HCT116 (cell line): ENCODE results near the gene GIT2. TPM values are rescaled to one million over a fixed set of nuclear protein-coding genes. Genes with fewer than 3 reads are reported as not detected.

Source experiments
- ATAC-seq: fragments of 200-7000 bp; cut with Tn5 transposase; 2 replicates; pipeline ENCODE4 v1.9.1; 2020; ENCODE audit warnings: mild to moderate bottlenecking, moderate library complexity
- BruUV-seq: library from RNA; stranded (reverse); fragments of 400-500 nt; replicated peaks from 2 replicates; lab custom pipeline; 2021; lab: Mats Ljungman, UMichigan
- CTCF ChIA-PET: fragments of 300-600 bp; sonication (Branson Sonifier 250); formaldehyde crosslinking; loops from one replicate; lab custom pipeline; 2021; ENCODE audit warnings: antibody characterized with exemption; lab: Charles Lee
- POLR2A ChIA-PET: fragments of 300-600, 350-600 bp; sonication (Branson Sonifier 250); formaldehyde crosslinking; loops from one replicate; lab custom pipeline; 2021; ENCODE audit warnings: antibody characterized with exemption; lab: Charles Lee
- RAD21 ChIA-PET, 2 experiments: fragments of 300-600 bp; sonication (Branson Sonifier 250); formaldehyde crosslinking; loops; one replicate each; lab custom pipeline; 2023; ENCODE audit warnings: low total read pairs in 2 of 2; ENCODE audit not compliant: uncharacterized antibody in 2 of 2, unreplicated experiment in 2 of 2, low non-redundant PET in 1 of 2; lab: Charles Lee
- DNase-seq: peaks from one replicate; pipeline ENCODE4 v3.0.0-alpha.2; 2010; ENCODE audit warnings: low read depth, low spot score
- H2AFZ ChIP-seq: fragments of 200-600 bp; shearing (Covaris generic), sonication (generic); 2 replicates; pipeline ENCODE4 v1.6.1; 2017; ENCODE audit warnings: low read depth, mixed run types, mixed read lengths, antibody characterized with exemption, low read length; ENCODE audit not compliant: poor library complexity, severe bottlenecking
- H3K27ac ChIP-seq: 2 replicates; pipeline ENCODE4 v1.5.1; 2012; ENCODE audit warnings: low read depth, low read length
- H3K27me3 ChIP-seq: fragments of 200-600 bp; sonication (generic); 2 replicates; pipeline ENCODE4 v1.6.1; 2016; ENCODE audit warnings: mixed run types, low read length, mixed read lengths; ENCODE audit not compliant: insufficient read depth
- H3K36me3 ChIP-seq, 2 experiments: fragments of 200-500 bp in 1 of 2; fragments of 200-600 bp in 1 of 2; sonication (Bioruptor generic) in 1 of 2; sonication (generic) in 1 of 2; 2 replicates each; pipeline versions ENCODE4 v1.5.1 to v1.6.1; 2014 to 2016; ENCODE audit warnings: low read length in 2 of 2, inconsistent platforms in 1 of 2, mixed read lengths in 1 of 2, mixed run types in 1 of 2; ENCODE audit not compliant: insufficient read depth in 2 of 2, control insufficient read depth in 1 of 2
- H3K4me1 ChIP-seq, 2 experiments: fragments of 200-600 bp in 1 of 2; sonication (generic) in 1 of 2; 2 replicates each; pipeline versions ENCODE4 v1.5.1 to v1.6.1; 2012 to 2017; ENCODE audit warnings: low read length in 2 of 2, inconsistent platforms in 1 of 2, mild to moderate bottlenecking in 1 of 2, mixed read lengths in 1 of 2, mixed run types in 1 of 2, moderate library complexity in 1 of 2; ENCODE audit not compliant: insufficient read depth in 2 of 2, control insufficient read depth in 1 of 2
- H3K4me2 ChIP-seq: fragments of 200-600 bp; sonication (generic); 2 replicates; pipeline ENCODE4 v1.6.1; 2017; ENCODE audit warnings: mixed run types, low read length, mixed read lengths
- H3K4me3 ChIP-seq, 2 experiments: fragments of 200-600 bp in 1 of 2; sonication (generic) in 1 of 2; replicated peaks in 1 of 2; 2 replicates each; pipeline ENCODE4 v1.5.1; 2011 to 2016; ENCODE audit warnings: low read length in 2 of 2, control low read depth in 1 of 2, low read depth in 1 of 2, mild to moderate bottlenecking in 1 of 2, mixed read lengths in 1 of 2, mixed run types in 1 of 2
- H3K79me2 ChIP-seq: fragments of 200-600 bp; sonication (generic); 2 replicates; pipeline ENCODE4 v1.6.1; 2017; ENCODE audit warnings: mild to moderate bottlenecking, mixed run types, low read length, moderate library complexity, mixed read lengths; ENCODE audit not compliant: insufficient read depth
- H3K9ac ChIP-seq: fragments of 200-600 bp; sonication (generic); 2 replicates; pipeline ENCODE4 v1.6.1; 2016; ENCODE audit warnings: low read length, mixed read lengths
- H3K9me2 ChIP-seq: fragments of 200-600 bp; sonication (generic), shearing (Covaris generic); 2 replicates; pipeline ENCODE4 v1.6.1; 2017; ENCODE audit warnings: mixed run types, mild to moderate bottlenecking, moderate library complexity; ENCODE audit not compliant: insufficient read depth
- H3K9me3 ChIP-seq, 2 experiments: fragments of 200-500 bp in 1 of 2; fragments of 200-600 bp in 1 of 2; sonication (Bioruptor generic) in 1 of 2; sonication (generic) in 1 of 2; 2 replicates each; pipeline ENCODE4 v1.6.1; 2014 to 2017; ENCODE audit warnings: low read length in 2 of 2, mixed read lengths in 2 of 2, inconsistent platforms in 1 of 2, low read depth in 1 of 2, mild to moderate bottlenecking in 1 of 2, mixed run types in 1 of 2, moderate library complexity in 1 of 2; ENCODE audit not compliant: control insufficient read depth in 1 of 2, insufficient read depth in 1 of 2
- H4K20me1 ChIP-seq: fragments of 200-600 bp; sonication (generic), shearing (Covaris generic); 2 replicates; pipeline ENCODE4 v1.6.1; 2017; ENCODE audit warnings: mixed run types, mild to moderate bottlenecking, moderate library complexity; ENCODE audit not compliant: insufficient read depth
- CBX3 ChIP-seq: IDR thresholded peaks from 2 replicates; pipeline ENCODE4 v1.6.1; 2012; ENCODE audit warnings: low read depth
- CTCF ChIP-seq, 3 experiments: fragments of 200-600 bp in 1 of 3; sonication (generic) in 1 of 3; IDR thresholded peaks in 2 of 3; conservative IDR thresholded peaks in 1 of 3; 2 replicates each; pipeline ENCODE4 v1.5.1; 2012 to 2017; ENCODE audit warnings: low read depth in 2 of 3, low read length in 2 of 3, antibody characterized with exemption in 1 of 3, borderline replicate concordance in 1 of 3, control low read depth in 1 of 3, mild to moderate bottlenecking in 1 of 3, mixed read lengths in 1 of 3, mixed run types in 1 of 3, moderate library complexity in 1 of 3; ENCODE audit not compliant: insufficient read depth in 1 of 3
- ELF1 ChIP-seq: IDR thresholded peaks from 2 replicates; pipeline ENCODE4 v1.6.1; 2012; ENCODE audit warnings: low read depth, borderline replicate concordance
- EZH2 ChIP-seq: fragments of 200-600 bp; sonication (generic); IDR thresholded peaks from 2 replicates; pipeline ENCODE4 v1.6.1; 2017; ENCODE audit warnings: antibody characterized with exemption, mixed run types
- EZH2phosphoT487 ChIP-seq: fragments of 200-600 bp; IDR thresholded peaks from 2 replicates; pipeline ENCODE4 v1.6.1; 2018; ENCODE audit warnings: antibody characterized with exemption, borderline replicate concordance
- FOSL1 ChIP-seq: IDR thresholded peaks from 2 replicates; pipeline ENCODE4 v1.6.1; 2012; ENCODE audit warnings: low read depth
- MAX ChIP-seq: IDR thresholded peaks from 2 replicates; pipeline ENCODE4 v1.6.1; 2012
- POLR2A ChIP-seq: IDR thresholded peaks from 2 replicates; pipeline ENCODE4 v1.7.0; 2011; ENCODE audit warnings: borderline replicate concordance; ENCODE audit not compliant: insufficient read depth, insufficient read length; ENCODE audit errors: extremely low read depth
- REST ChIP-seq: IDR thresholded peaks from 2 replicates; pipeline ENCODE4 v1.6.1; 2012; ENCODE audit warnings: low read depth
- SIN3A ChIP-seq: IDR thresholded peaks from 2 replicates; pipeline ENCODE4 v1.6.1; 2012; ENCODE audit warnings: low read depth
- SRF ChIP-seq: IDR thresholded peaks from 2 replicates; pipeline ENCODE4 v1.6.1; 2012; ENCODE audit warnings: low read depth
- TCF7L2 ChIP-seq: IDR thresholded peaks from 2 replicates; pipeline ENCODE4 v1.7.0; 2011; ENCODE audit warnings: borderline replicate concordance, inconsistent platforms; ENCODE audit not compliant: insufficient read depth, insufficient read length; ENCODE audit errors: extremely low read depth
- YY1 ChIP-seq: IDR thresholded peaks from 2 replicates; pipeline ENCODE4 v1.6.1; 2011; ENCODE audit warnings: low read length, low read depth, moderate library complexity, mild to moderate bottlenecking; ENCODE audit not compliant: insufficient replicate concordance; ENCODE audit errors: extremely low read depth
- ZNF274 ChIP-seq: fragments of 200-500 bp; sonication (Bioruptor generic); IDR thresholded peaks from 2 replicates; pipeline ENCODE4 v1.6.1; 2014; ENCODE audit warnings: mild to moderate bottlenecking, low read depth, low read length, inconsistent platforms
- intact Hi-C: fragments of 100-400 bp; cut with micrococcal nuclease; formaldehyde crosslinking; loops from 2 replicates; pipeline ENCODE4 v1.10.0; 2022
- total RNA-seq: library from RNA; stranded (reverse); gene quantifications from one replicate; pipeline ENCODE4 v1.2.1, GENCODE V29; 2021; ENCODE audit not compliant: unreplicated experiment

The GIT2 gene
- total RNA-seq, 1 experiment from 2014 or later, result 21.5 TPM

GRCh38 chr12:110006115-110006514, 9.9 kb upstream of the GIT2 start:
- Histone ChIP-seq H2AFZ (no peak overlapping the region), H3K27ac (no peak overlapping the region), H3K27me3 (no peaks in the 10 kb centered on the region), H3K4me1 (peaks cover 14 to 34% of the 10 kb centered on the region in 2 experiments), H3K4me2 (no peak overlapping the region), H3K4me3 (no peak overlapping the region), H4K20me1 (no peaks in the 10 kb centered on the region), H3K79me2 (peaks cover 19% of the 10 kb centered on the region), H3K9ac (no peak overlapping the region), H3K9me3 (no peaks in the 10 kb centered on the region), H3K9me2 (no peaks in the 10 kb centered on the region), H3K36me3 (no peaks in the 10 kb centered on the region)
- POLR2A ChIA-PET, result interaction anchor here (1.1 kb wide), 1 partner anchor 8 kb away, joined by 3 read pairs; no protein-coding TSS in a partner anchor
- intact Hi-C loops, result no loop called here
- BruUV-seq, result no TSS peak
- RAD21 ChIA-PET, result no interaction called here
- TF ChIP-seq MAX (no peak), CBX3 (no peak), TCF7L2 (no peak), CTCF (IDR thresholded peaks at IDR 0.05 in 2 of 3, conservative IDR thresholded peaks at IDR 0.05 in 1 of 3; ENCODE audit: borderline replicate concordance in 1 of 3, insufficient read depth in 1 of 3, low read depth in 2 of 3, low read length in 2 of 3) (no peak)
- ATAC-seq (no peak), DNase-seq (no peak)
- CTCF ChIA-PET, result no interaction called here

GRCh38 chr12:110005319-110005973, 9.3 kb upstream of the GIT2 start:
- Histone ChIP-seq H3K79me2 (peaks cover 18% of the 10 kb centered on the region), H4K20me1 (no peaks in the 10 kb centered on the region), H3K27ac (no peak overlapping the region), H3K4me1 (peaks cover 19 to 39% of the 10 kb centered on the region in 2 experiments), H3K9me3 (no peaks in the 10 kb centered on the region), H3K4me3 (no peak overlapping the region), H3K9me2 (no peaks in the 10 kb centered on the region), H3K9ac (no peak overlapping the region), H2AFZ (no peak overlapping the region), H3K36me3 (no peaks in the 10 kb centered on the region), H3K4me2 (no peak overlapping the region), H3K27me3 (no peaks in the 10 kb centered on the region)
- DNase-seq (no peak), ATAC-seq (no peak)
- RAD21 ChIA-PET, result no interaction called here
- BruUV-seq, result no TSS peak
- POLR2A ChIA-PET, result no interaction called here
- intact Hi-C loops, result no loop called here
- CTCF ChIA-PET, result no interaction called here
- no peak for TF ChIP-seq REST
- no peak for TF ChIP-seq YY1
- TF ChIP-seq ELF1, result no peak
- TF ChIP-seq SIN3A, result no peak
- no peak for TF ChIP-seq TCF7L2
- no peak for TF ChIP-seq EZH2
- no peak for TF ChIP-seq POLR2A
- TF ChIP-seq EZH2phosphoT487, result no peak
- no peak for TF ChIP-seq SRF
- TF ChIP-seq FOSL1, result no peak
- no peak for TF ChIP-seq ZNF274
- TF ChIP-seq CBX3, result no peak
